NCI-H2171 (cell line): ENCODE results near the gene ZBTB49.
A peak's percentile ranks its signal among the peaks of the same experiment; 100 is the strongest.
"Not testable (repeated sequence)": the region's sequence is repeated elsewhere in the genome, so short reads cannot be mapped to it uniquely, and the experiment has no call there.

Experiments used
- DNase-seq: peaks from one replicate; lab custom pipeline; 2025; lab: John Stamatoyannopoulos, UW

The ZBTB49 gene

GRCh38 chr4:4323705-4324534, 33.9 kb downstream of the ZBTB49 start:
- no peak for DNase-seq

- no peak for DNase-seq
These were observed 35.3 kb downstream of the ZBTB49 start for GRCh38 chr4:4325321-4325720.

GRCh38 chr4:4326166-4326565, 36.1 kb downstream of the ZBTB49 start:
- DNase-seq = no peak

GRCh38 chr4:4327652-4328121, 37.6 kb downstream of the ZBTB49 start:
- no peak for DNase-seq

GRCh38 chr4:4328206-4328605, 38.2 kb downstream of the ZBTB49 start:
- DNase-seq = no peak

- DNase-seq = no peak
These were observed 38.8 kb downstream of the ZBTB49 start for GRCh38 chr4:4328840-4329239.

- no peak for DNase-seq
These were observed 39.4 kb downstream of the ZBTB49 start for GRCh38 chr4:4329496-4329895.

- DNase-seq = no peak
These were observed 40.7 kb downstream of the ZBTB49 start for GRCh38 chr4:4330794-4331193.

GRCh38 chr4:4332529-4332928, 42.5 kb downstream of the ZBTB49 start:
- no peak for DNase-seq

- DNase-seq = no peak
These were observed 43.2 kb downstream of the ZBTB49 start for GRCh38 chr4:4333265-4333706.

GRCh38 chr4:4334798-4335520, 44.9 kb downstream of the ZBTB49 start:
- peak; percentile 11 for DNase-seq

- DNase-seq = no peak
These were observed 48.4 kb downstream of the ZBTB49 start for GRCh38 chr4:4338210-4339001.

GRCh38 chr4:4339504-4340085, 49.5 kb downstream of the ZBTB49 start:
- DNase-seq = no peak

- no peak for DNase-seq
These were observed 52.0 kb downstream of the ZBTB49 start for GRCh38 chr4:4341861-4342650.

GRCh38 chr4:4343038-4343437, 53.0 kb downstream of the ZBTB49 start:
- DNase-seq = no peak

GRCh38 chr4:4344915-4345527, 55.0 kb downstream of the ZBTB49 start:
- DNase-seq = no peak

GRCh38 chr4:4347585-4347984, 57.5 kb downstream of the ZBTB49 start:
- DNase-seq = no peak

GRCh38 chr4:4348585-4348984, 58.5 kb downstream of the ZBTB49 start:
- DNase-seq = not testable (repeated sequence)

GRCh38 chr4:4349867-4350266, 59.8 kb downstream of the ZBTB49 start:
- no peak for DNase-seq

GRCh38 chr4:4350909-4351308, 60.9 kb downstream of the ZBTB49 start:
- no peak for DNase-seq

- DNase-seq = no peak
These were observed 65.3 kb downstream of the ZBTB49 start for GRCh38 chr4:4355302-4355701.
